CD4-positive, alpha-beta T cell treated with Interleukin-1 beta for 1 hour (primary cell): ENCODE data around the gene VPS16.
"Not testable (repeated sequence)": the region's sequence is repeated elsewhere in the genome, so short reads cannot be mapped to it uniquely, and the experiment has no call there.

Source experiments
- DNase-seq, 2 donors: peaks; one replicate each; pipeline ENCODE4 v3.0.0-alpha.2; 2020 to 2022

Gene VPS16

GRCh38 chr20:2807929-2808328, 32.6 kb upstream of the VPS16 start:
- not testable (repeated sequence) for DNase-seq

- no peak for DNase-seq
Measured at GRCh38 chr20:2809690-2810089, 30.9 kb upstream of the VPS16 start.

GRCh38 chr20:2812189-2812588, 28.4 kb upstream of the VPS16 start:
- no peak for DNase-seq

GRCh38 chr20:2814076-2814475, 26.5 kb upstream of the VPS16 start:
- no peak for DNase-seq

GRCh38 chr20:2814587-2815051, 25.9 kb upstream of the VPS16 start, which contains the start of gene C20orf141:
Gene C20orf141 (plus strand): TSS chr20:2814987. CDS start chr20:2815185, 198 bp downstream.
- no peak for DNase-seq

GRCh38 chr20:2815242-2815900, 25.2 kb upstream of the VPS16 start:
- no peak for DNase-seq

- DNase-seq: no peak
Measured at GRCh38 chr20:2816030-2816582, 24.4 kb upstream of the VPS16 start, which contains the start of gene TMEM239. Gene TMEM239 (plus strand): TSS chr20:2816364. CDS start chr20:2816555, 191 bp downstream.

- DNase-seq: no peak
Measured at GRCh38 chr20:2816583-2817340, 23.8 kb upstream of the VPS16 start.

GRCh38 chr20:2817341-2817726, 23.2 kb upstream of the VPS16 start:
- DNase-seq: no peak

- no peak for DNase-seq
Measured at GRCh38 chr20:2817891-2818595, 22.5 kb upstream of the VPS16 start.

GRCh38 chr20:2820084-2820895, 20.3 kb upstream of the VPS16 start:
- no peak for DNase-seq

GRCh38 chr20:2820896-2821869, 19.4 kb upstream of the VPS16 start:
- no peak for DNase-seq

GRCh38 chr20:2822073-2822472, 18.5 kb upstream of the VPS16 start:
- DNase-seq: peak; percentile 49 to 61

- peak in 1 of 2 donors; percentile 10 for DNase-seq
Measured at GRCh38 chr20:2825761-2826160, 14.8 kb upstream of the VPS16 start.

GRCh38 chr20:2826655-2827054, 13.9 kb upstream of the VPS16 start:
- DNase-seq: no peak

- no peak for DNase-seq
Measured at GRCh38 chr20:2829376-2829775, 11.2 kb upstream of the VPS16 start.

- not testable (repeated sequence) for DNase-seq
Measured at GRCh38 chr20:2831206-2831605, 9.3 kb upstream of the VPS16 start.

GRCh38 chr20:2833761-2834160, 6.8 kb upstream of the VPS16 start:
- DNase-seq: no peak

- no peak for DNase-seq
Measured at GRCh38 chr20:2834401-2835110, 6.0 kb upstream of the VPS16 start.

GRCh38 chr20:2835331-2835796, 5.2 kb upstream of the VPS16 start:
- no peak for DNase-seq
